Measurements from ENCODE around the gene FAM117A. TPM values are rescaled to one million over a fixed set of nuclear protein-coding genes. Genes with fewer than 3 reads are reported as not detected.

The FAM117A gene
- total and polyA plus RNA-seq, 2 donors (not counting 1 experiment from before 2014, with no cell fraction given), result 93.4 to 162 TPM

- Mint-ChIP-seq H3K27ac (peak overlapping the region; percentile 99), H3K27me3 (no peaks in the 10 kb centered on the region), H3K4me1 (peaks cover 46% of the 10 kb centered on the region), H3K4me3 (peak overlapping the region; percentile 94), H3K9me3 (ENCODE audit: insufficient read depth) (no peaks in the 10 kb centered on the region)
- intact Hi-C loops (cut with micrococcal nuclease), result loop anchor here (5.0 to 10.0 kb wide), 4 partner anchors 180 to 483 kb away; partner anchors contain the start of genes NGFR, PHB1 and ZNF652
- peaks cover 4 to 23% of the 10 kb centered on the region in 2 experiments for H3K36me3 ChIP-seq (replicated peaks in 1 of 2; ENCODE audit: control extremely low read depth in 1 of 2, control insufficient read depth in 1 of 2, extremely low read depth in 1 of 2, insufficient read depth in 2 of 2, low read length in 1 of 2)
- H3K79me2 ChIP-seq (ENCODE audit: control insufficient read depth, insufficient read depth, low read length), result peaks cover 41% of the 10 kb centered on the region
- peak overlapping the region; percentile 68 for H2AFZ ChIP-seq (ENCODE audit: insufficient read depth, low read depth, low read length, poor library complexity, severe bottlenecking)
- peak overlapping the region; percentile 81 for H3K4me2 ChIP-seq (replicated peaks; ENCODE audit: low read depth, low read length, poor library complexity, severe bottlenecking)
- POLR2A ChIA-PET, result interaction anchor here (0.5 to 1.2 kb wide), 10 partner anchors 30 to 1189 kb away, joined by 3 to 12 read pairs (median 4); partner anchors contain the start of genes FAM117A, SLC35B1 and TOB1
- H3K9ac ChIP-seq (ENCODE audit: low read length), result peak overlapping the region; percentile 99
- CTCF ChIA-PET, result interaction anchor here (0.7 to 1.5 kb wide), 6 partner anchors 18 to 110 kb away, joined by 3 to 13 read pairs (median 4); partner anchors contain the start of gene FAM117A
- peak overlapping the region; percentile 73 to 97 (median 87) for H3K4me3 ChIP-seq (ENCODE audit: control extremely low read depth in 1 of 5, extremely low read depth in 1 of 5, insufficient read depth in 1 of 5, low read depth in 2 of 5, low read length in 4 of 5)
- H3K4me1 ChIP-seq (ENCODE audit: control insufficient read depth in 2 of 2, insufficient read depth in 2 of 2, low read length in 2 of 2), result peaks cover 31 to 33% of the 10 kb centered on the region in 2 donors
- H3K27me3 ChIP-seq (replicated peaks in 1 of 4; ENCODE audit: control extremely low read depth in 1 of 4, control insufficient read depth in 3 of 4, insufficient read depth in 4 of 4, low read length in 3 of 4), result no peaks in the 10 kb centered on the region
- no peaks in the 10 kb centered on the region for H4K20me1 ChIP-seq (ENCODE audit: control insufficient read depth, insufficient read depth, low read length, poor library complexity, severe bottlenecking)
- peaks cover 0 to 3% (median 0%) of the 10 kb centered on the region in 3 donors for H3K9me3 ChIP-seq (ENCODE audit: control extremely low read depth in 1 of 3, control insufficient read depth in 2 of 3, insufficient read depth in 1 of 3, low read length in 2 of 3)
- peak; percentile 96 for DNase-seq
- peak; percentile 44 for ATAC-seq (ENCODE audit: low read depth)
- peak overlapping the region; percentile 98 to 99 for H3K27ac ChIP-seq (ENCODE audit: low read length in 2 of 2)
- WGBS (ENCODE audit: insufficient coverage), result 0% methylated on average over 27 of the region's 34 CpGs
- TF ChIP-seq EZH2 (IDR thresholded peaks at IDR 0.05; ENCODE audit: borderline replicate concordance, insufficient read depth, low read depth, low read length, poor library complexity, severe bottlenecking), result no peak
- TF ChIP-seq, protein P1, sequence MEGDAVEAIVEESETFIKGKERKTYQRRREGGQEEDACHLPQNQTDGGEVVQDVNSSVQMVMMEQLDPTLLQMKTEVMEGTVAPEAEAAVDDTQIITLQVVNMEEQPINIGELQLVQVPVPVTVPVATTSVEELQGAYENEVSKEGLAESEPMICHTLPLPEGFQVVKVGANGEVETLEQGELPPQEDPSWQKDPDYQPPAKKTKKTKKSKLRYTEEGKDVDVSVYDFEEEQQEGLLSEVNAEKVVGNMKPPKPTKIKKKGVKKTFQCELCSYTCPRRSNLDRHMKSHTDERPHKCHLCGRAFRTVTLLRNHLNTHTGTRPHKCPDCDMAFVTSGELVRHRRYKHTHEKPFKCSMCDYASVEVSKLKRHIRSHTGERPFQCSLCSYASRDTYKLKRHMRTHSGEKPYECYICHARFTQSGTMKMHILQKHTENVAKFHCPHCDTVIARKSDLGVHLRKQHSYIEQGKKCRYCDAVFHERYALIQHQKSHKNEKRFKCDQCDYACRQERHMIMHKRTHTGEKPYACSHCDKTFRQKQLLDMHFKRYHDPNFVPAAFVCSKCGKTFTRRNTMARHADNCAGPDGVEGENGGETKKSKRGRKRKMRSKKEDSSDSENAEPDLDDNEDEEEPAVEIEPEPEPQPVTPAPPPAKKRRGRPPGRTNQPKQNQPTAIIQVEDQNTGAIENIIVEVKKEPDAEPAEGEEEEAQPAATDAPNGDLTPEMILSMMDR (IDR thresholded peaks at IDR 0.05), result no peak
These were observed 86.6 kb downstream of the FAM117A start for GRCh38 chr17:49677134-49677932.

Measured in B cell (primary cell).